Neural progenitor cell (in vitro differentiated cells): ENCODE results near the gene LIMA1. TPM values are rescaled to one million over a fixed set of nuclear protein-coding genes. Genes with fewer than 3 reads are reported as not detected.
"Not testable (repeated sequence)": the region's sequence is repeated elsewhere in the genome, so short reads cannot be mapped to it uniquely, and the experiment has no call there.

Source experiments
- DNase-seq: peaks from one replicate; pipeline ENCODE4 v3.0.0-alpha.2; 2016; ENCODE audit warnings: low spot score
- H2AFZ ChIP-seq: fragments of 200-600 bp; sonication (generic); replicated peaks from 2 replicates; pipeline ENCODE4 v1.6.1; 2016; ENCODE audit warnings: antibody characterized with exemption
- H3F3A ChIP-seq: fragments of 200-600 bp; sonication (generic); 2 replicates; pipeline ENCODE4 v1.6.1; 2016; ENCODE audit warnings: antibody characterized with exemption, low read depth
- H3K27ac ChIP-seq: fragments of 200-600 bp; sonication (generic); 2 replicates; pipeline ENCODE4 v1.5.1; 2016; ENCODE audit warnings: mild to moderate bottlenecking
- H3K27me3 ChIP-seq: fragments of 200-600 bp; sonication (generic); 2 replicates; pipeline ENCODE4 v1.6.1; 2016; ENCODE audit warnings: mild to moderate bottlenecking, moderate library complexity
- H3K36me3 ChIP-seq: fragments of 200-600 bp; sonication (generic); 2 replicates; pipeline ENCODE4 v1.5.1; 2016
- H3K4me1 ChIP-seq: fragments of 200-600 bp; sonication (generic); 2 replicates; pipeline ENCODE4 v1.6.1; 2016; ENCODE audit warnings: mixed run types
- H3K4me2 ChIP-seq: fragments of 200-600 bp; sonication (generic); 2 replicates; pipeline ENCODE4 v1.6.1; 2016
- H3K4me3 ChIP-seq: fragments of 200-600 bp; sonication (generic); 2 replicates; pipeline ENCODE4 v1.5.1; 2016
- H3K79me2 ChIP-seq: fragments of 200-600 bp; sonication (generic); 2 replicates; pipeline ENCODE4 v1.6.1; 2016; ENCODE audit warnings: low read depth
- H3K9ac ChIP-seq: fragments of 200-600 bp; sonication (generic); 2 replicates; pipeline ENCODE4 v1.6.1; 2016
- H3K9me3 ChIP-seq: fragments of 200-600 bp; sonication (generic); 2 replicates; pipeline ENCODE4 v1.5.1; 2016; ENCODE audit warnings: low read depth
- H4K20me1 ChIP-seq: fragments of 200-600 bp; sonication (generic); 2 replicates; pipeline ENCODE4 v1.6.1; 2016; ENCODE audit warnings: low read depth
- H3K27ac Mint-ChIP-seq: 3 replicates; pipeline ENCODE4 v1.8.0; 2021; ENCODE audit warnings: mixed read lengths
- H3K27me3 Mint-ChIP-seq: 2 replicates; pipeline ENCODE4 v1.8.0; 2022; ENCODE audit warnings: low read depth, mild to moderate bottlenecking, inconsistent platforms, moderate library complexity, mixed read lengths; ENCODE audit not compliant: insufficient read depth
- H3K36me3 Mint-ChIP-seq: 3 replicates; pipeline ENCODE4 v1.8.0; 2021; ENCODE audit warnings: mixed read lengths
- H3K4me1 Mint-ChIP-seq: 3 replicates; pipeline ENCODE4 v1.8.0; 2021; ENCODE audit warnings: mixed read lengths
- H3K4me3 Mint-ChIP-seq: 3 replicates; pipeline ENCODE4 v1.8.0; 2021; ENCODE audit warnings: mild to moderate bottlenecking, moderate library complexity, mixed read lengths
- H3K9me3 Mint-ChIP-seq: 3 replicates; pipeline ENCODE4 v1.8.0; 2020; ENCODE audit warnings: mixed read lengths
- CTCF ChIP-seq: fragments of 200-600 bp; sonication (generic); IDR thresholded peaks from 2 replicates; pipeline ENCODE4 v1.5.1; 2017; ENCODE audit warnings: antibody characterized with exemption, mild to moderate bottlenecking
- EZH2 ChIP-seq: fragments of 200-600 bp; sonication (generic); IDR thresholded peaks from 2 replicates; pipeline ENCODE4 v1.6.1; 2017; ENCODE audit warnings: antibody characterized with exemption, mild to moderate bottlenecking, moderate library complexity
- EZH2phosphoT487 ChIP-seq: fragments of 200-600 bp; sonication (generic); IDR thresholded peaks from 2 replicates; pipeline ENCODE4 v1.6.1; 2017; ENCODE audit warnings: antibody characterized with exemption
- total RNA-seq: library from RNA; depleted of rRNA; stranded (reverse); fragments of >200 nt; gene quantifications from 2 replicates; pipeline ENCODE4 v1.2.3, GENCODE V29; 2015; ENCODE audit warnings: low replicate concordance

LIMA1 gene
- total RNA-seq, 1 donor from 2014 or later: 25.0 TPM

GRCh38 chr12:50149311-50149710, 134.0 kb downstream of the LIMA1 start:
- no peak overlapping the region for H3K4me2 ChIP-seq
- Mint-ChIP-seq H3K27me3 (no peaks in the 10 kb centered on the region), H3K4me3 (no peak overlapping the region), H3K36me3 (peaks cover 1% of the 10 kb centered on the region), H3K9me3 (no peaks in the 10 kb centered on the region), H3K4me1 (no peaks in the 10 kb centered on the region), H3K27ac (no peak overlapping the region)
- H3F3A ChIP-seq: no peaks in the 10 kb centered on the region
- H3K4me3 ChIP-seq: no peak overlapping the region
- peaks cover 88% of the 10 kb centered on the region for H3K79me2 ChIP-seq
- no peak for DNase-seq
- no peaks in the 10 kb centered on the region for H3K36me3 ChIP-seq
- no peaks in the 10 kb centered on the region for H3K4me1 ChIP-seq
- H4K20me1 ChIP-seq: peaks cover 34% of the 10 kb centered on the region
- H3K27me3 ChIP-seq: no peaks in the 10 kb centered on the region
- no peak overlapping the region for H2AFZ ChIP-seq
- TF ChIP-seq EZH2phosphoT487: no peak
- TF ChIP-seq EZH2: no peak
- TF ChIP-seq CTCF: no peak
- no peak overlapping the region for H3K27ac ChIP-seq
- H3K9ac ChIP-seq: no peak overlapping the region
- no peaks in the 10 kb centered on the region for H3K9me3 ChIP-seq

- not testable (repeated sequence) for H3K27ac Mint-ChIP-seq, H3K36me3 ChIP-seq, H2AFZ ChIP-seq, H3K4me3 ChIP-seq, H3K27ac ChIP-seq, H3F3A ChIP-seq, H3K9me3 ChIP-seq, H3K4me3 Mint-ChIP-seq, H3K4me2 ChIP-seq, H3K27me3 ChIP-seq, H3K4me1 ChIP-seq, H3K9ac ChIP-seq, H3K9me3 Mint-ChIP-seq, H3K27me3 Mint-ChIP-seq, DNase-seq, H3K4me1 Mint-ChIP-seq, H3K36me3 Mint-ChIP-seq
- Histone ChIP-seq H3K79me2 (peaks cover 79% of the 10 kb centered on the region), H4K20me1 (peaks cover 39% of the 10 kb centered on the region)
Observed at GRCh38 chr12:50148011-50148410, 135.3 kb downstream of the LIMA1 start.

- Histone ChIP-seq H3K4me2 (no peak overlapping the region), H3K79me2 (peaks cover 71% of the 10 kb centered on the region), H3F3A (no peaks in the 10 kb centered on the region), H3K4me1 (no peaks in the 10 kb centered on the region), H4K20me1 (peaks cover 36% of the 10 kb centered on the region), H3K27me3 (no peaks in the 10 kb centered on the region), H3K27ac (no peak overlapping the region), H2AFZ (no peak overlapping the region), H3K9me3 (no peaks in the 10 kb centered on the region), H3K9ac (no peak overlapping the region), H3K36me3 (no peaks in the 10 kb centered on the region), H3K4me3 (no peak overlapping the region)
- Mint-ChIP-seq H3K4me1 (no peaks in the 10 kb centered on the region), H3K36me3 (peaks cover 2% of the 10 kb centered on the region), H3K27ac (no peak overlapping the region), H3K9me3 (no peaks in the 10 kb centered on the region), H3K27me3 (no peaks in the 10 kb centered on the region), H3K4me3 (no peak overlapping the region)
- TF ChIP-seq CTCF (no peak), EZH2phosphoT487 (no peak), EZH2 (no peak)
- no peak for DNase-seq
Observed at GRCh38 chr12:50147281-50147680, 136.0 kb downstream of the LIMA1 start.

- Mint-ChIP-seq H3K27ac (no peak overlapping the region), H3K9me3 (no peaks in the 10 kb centered on the region), H3K4me3 (no peak overlapping the region), H3K36me3 (peaks cover 13% of the 10 kb centered on the region), H3K4me1 (no peaks in the 10 kb centered on the region), H3K27me3 (no peaks in the 10 kb centered on the region)
- TF ChIP-seq EZH2phosphoT487 (no peak), EZH2 (no peak), CTCF (no peak)
- no peaks in the 10 kb centered on the region for H3K4me1 ChIP-seq
- no peak overlapping the region for H3K4me3 ChIP-seq
- no peak for DNase-seq
- no peak overlapping the region for H3K27ac ChIP-seq
- peaks cover 23% of the 10 kb centered on the region for H4K20me1 ChIP-seq
- H3K9ac ChIP-seq: no peak overlapping the region
- no peaks in the 10 kb centered on the region for H3F3A ChIP-seq
- no peaks in the 10 kb centered on the region for H3K9me3 ChIP-seq
- no peak overlapping the region for H2AFZ ChIP-seq
- H3K27me3 ChIP-seq: no peaks in the 10 kb centered on the region
- H3K79me2 ChIP-seq: peaks cover 54% of the 10 kb centered on the region
- peaks cover 3% of the 10 kb centered on the region for H3K36me3 ChIP-seq
- H3K4me2 ChIP-seq: no peak overlapping the region
Observed at GRCh38 chr12:50145439-50145838, 137.9 kb downstream of the LIMA1 start.
